GM19043 (cell line): ENCODE measurements around the gene PLEKHM3.
A peak's percentile ranks its signal among the peaks of the same experiment; 100 is the strongest.
"Not testable (repeated sequence)": the region's sequence is repeated elsewhere in the genome, so short reads cannot be mapped to it uniquely, and the experiment has no call there.

ENCODE experiments used
- ATAC-seq: cut with Tn5 transposase; IDR thresholded peaks from one replicate; pipeline ENCODE4 v1.9.1; 2021; ENCODE audit warnings: low read depth; ENCODE audit not compliant: unreplicated experiment

PLEKHM3 gene

DNA sequence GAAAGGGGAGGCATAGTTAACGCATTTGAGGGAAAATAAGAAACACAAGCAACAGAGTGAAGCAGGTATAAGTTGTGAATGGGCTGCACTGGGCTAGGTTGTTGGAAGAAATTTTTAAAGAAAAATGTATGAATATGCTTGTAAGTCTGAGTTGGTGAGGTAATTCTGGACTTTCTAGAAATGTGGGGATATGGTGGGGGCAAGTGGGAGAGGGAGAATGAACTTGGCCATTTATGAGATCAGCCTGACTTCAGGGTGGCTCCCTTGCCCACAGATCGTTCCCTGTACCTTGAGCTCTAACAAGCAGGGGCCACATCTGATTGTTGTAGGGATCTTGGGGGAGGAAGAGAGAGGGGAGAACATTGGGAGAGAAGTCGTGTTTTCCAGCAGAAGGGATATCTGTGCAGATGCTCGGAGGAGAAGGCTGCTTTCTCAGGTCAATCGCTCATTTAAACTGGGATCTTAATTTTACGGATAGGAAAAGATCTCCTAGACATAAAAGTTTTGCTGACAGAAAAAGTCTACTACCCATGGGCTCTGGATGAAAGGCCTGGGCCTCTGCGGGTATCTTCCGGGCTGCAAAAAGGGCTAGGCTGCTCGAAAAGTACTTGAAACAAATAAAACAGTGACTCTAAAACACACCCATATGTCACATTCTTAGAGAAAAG is 213.1 kb downstream of the PLEKHM3 start:
- ATAC-seq = no peak

DNA sequence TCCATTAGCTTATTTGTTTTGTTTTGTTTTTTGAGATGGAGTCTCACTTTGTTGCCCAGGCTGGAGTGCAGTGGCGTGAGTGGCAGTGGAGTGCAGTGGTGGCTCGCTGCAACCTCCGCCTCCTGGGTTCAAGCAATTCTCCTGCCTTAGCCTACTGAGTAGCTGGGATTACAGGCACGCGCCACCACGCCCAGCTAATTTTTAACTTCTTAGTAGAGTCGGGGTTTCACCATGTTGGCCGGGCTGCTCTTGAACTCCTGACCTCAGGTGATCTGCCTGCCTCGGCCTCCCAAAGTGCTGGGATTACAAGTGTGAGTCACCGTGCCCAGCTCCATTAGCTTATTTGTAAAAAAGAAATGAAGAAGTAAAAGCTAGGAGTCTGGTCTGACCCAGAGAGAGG is 213.7 kb downstream of the PLEKHM3 start:
- not testable (repeated sequence) for ATAC-seq

DNA sequence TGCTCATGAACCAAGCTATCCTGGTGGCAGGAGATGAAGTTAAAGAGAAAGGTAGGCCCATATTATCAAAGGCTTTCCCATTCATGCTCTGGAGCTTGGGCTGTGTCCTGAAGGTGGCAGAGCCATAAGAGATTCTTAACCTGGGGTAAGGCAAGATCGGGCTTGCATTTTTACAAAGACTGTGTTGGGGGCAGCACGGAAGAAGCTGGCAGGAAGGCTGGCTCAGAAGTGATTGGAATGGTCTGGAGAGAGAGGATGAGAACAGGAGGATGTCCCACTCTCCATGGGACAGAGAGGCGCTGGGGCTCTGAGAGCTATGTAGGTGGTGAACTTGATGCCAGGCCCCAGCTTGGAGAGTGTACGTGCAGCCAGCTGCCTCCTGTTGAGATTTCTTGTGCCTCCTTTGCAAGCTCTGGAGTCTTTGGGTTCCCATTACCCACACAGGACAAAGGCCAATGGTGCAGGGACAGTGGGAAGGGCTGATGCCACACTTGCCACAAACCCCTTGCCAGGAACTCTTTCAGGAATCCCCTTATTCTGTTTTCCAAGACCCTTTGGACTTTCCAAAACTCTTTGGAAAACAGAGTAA is 215.0 kb downstream of the PLEKHM3 start:
- ATAC-seq = no peak

DNA sequence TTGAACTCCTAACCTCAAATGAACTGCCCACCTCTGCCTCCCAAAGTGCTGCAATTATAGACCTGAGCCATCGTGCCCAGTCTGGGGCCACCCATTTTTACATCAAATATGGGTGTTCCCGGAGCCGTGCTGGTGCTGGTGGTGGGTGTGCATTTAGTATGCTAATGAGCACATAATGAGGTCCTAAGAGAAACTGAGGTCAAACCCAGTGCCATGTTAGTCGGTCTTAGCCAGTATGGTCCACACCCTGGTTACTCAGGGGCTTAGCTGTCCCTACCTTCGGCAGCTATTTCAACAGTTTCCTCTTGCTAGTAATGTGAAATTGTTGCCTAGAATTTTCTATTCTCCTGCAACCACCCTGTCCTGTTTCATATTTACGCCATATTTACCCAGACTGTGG is 217.2 kb downstream of the PLEKHM3 start:
- ATAC-seq = no peak

DNA sequence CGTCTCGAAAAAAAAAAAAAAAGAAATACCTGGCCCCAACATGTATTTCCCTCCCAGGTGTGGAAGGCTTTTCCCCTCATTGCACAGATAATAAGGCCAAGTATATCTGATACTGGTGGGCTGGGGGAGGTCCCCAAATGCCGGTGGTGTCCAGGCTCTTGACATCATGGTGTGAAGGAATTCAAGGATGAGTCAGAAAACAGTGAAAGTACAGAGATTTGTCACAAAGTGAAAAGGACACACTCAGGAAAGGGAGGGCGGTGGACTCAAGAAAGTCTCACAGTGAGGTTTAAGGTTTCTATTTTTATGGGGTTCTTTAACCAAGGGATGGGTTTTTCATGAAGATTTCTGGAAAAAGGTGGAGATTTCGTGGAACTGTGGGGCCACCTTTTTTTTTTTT is 217.8 kb downstream of the PLEKHM3 start:
- ATAC-seq = peak; percentile 56

DNA sequence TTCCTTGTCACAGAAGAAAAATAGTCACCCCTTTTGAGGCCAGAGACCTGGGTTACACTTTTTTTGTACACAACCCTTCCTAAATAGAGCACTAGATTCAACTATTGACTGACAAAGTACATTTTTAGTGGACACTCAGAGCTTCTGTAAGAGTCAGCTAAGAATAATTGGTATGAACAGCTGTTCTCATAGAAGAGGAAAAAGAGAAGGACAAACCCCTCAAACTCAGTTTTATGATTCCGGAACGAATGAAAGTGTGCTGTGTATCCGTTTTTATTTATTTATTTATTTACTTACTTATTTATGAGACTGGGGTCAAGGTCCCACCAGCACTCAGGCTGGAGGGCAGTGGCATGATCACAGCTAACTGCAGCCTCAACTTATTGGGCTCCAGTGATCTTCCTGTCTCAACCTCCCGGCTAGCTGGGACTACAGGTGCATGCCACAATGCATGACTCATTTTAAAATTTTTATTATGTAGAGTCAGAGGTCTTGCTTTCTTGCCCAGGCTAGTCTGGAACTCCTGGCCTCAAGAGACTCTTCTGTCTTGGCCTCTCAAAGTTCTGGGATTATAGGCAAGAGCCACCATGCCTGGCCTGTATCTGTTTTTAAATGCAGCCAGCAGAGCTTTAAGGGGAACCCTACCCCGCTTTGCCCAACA is 219.6 kb downstream of the PLEKHM3 start:
- ATAC-seq = no peak

DNA sequence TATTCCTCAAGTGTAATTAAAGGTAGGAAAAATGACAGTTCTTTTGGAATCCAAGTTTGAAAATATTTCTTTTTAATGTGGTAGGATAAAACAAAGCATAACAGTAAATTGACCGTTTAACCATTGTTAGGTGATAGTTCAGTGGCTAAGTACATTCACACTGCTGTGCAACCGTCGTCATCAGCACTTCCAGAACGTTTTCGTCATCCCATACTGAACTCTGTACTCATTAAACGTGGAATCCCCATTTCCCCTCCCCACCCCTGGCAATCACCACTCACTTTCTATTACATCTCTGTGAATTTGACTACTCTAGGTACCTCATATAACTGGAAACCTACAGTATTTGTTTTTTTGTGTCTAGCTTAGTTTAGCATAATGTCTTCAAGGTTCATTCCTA is 222.7 kb downstream of the PLEKHM3 start:
- ATAC-seq = no peak

DNA sequence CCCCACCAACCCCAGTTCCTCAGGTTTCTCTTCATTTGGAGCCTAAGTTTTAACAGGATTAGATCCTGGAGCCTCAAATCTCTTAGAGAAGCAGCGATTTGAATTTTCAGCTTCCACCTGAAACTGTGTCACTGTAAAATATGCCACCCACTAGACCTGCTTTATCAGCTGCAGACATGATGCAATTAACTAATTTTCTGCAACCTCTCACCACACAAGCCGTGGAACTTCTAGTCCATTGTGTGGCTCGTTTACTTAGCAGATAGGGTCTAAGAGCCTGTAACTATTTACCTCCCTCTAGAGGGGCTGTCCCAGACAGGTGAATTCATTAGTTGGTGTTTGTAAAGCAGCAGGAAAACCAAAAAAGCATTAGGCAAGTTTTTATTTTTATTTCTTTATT is 224.1 kb downstream of the PLEKHM3 start:
- ATAC-seq = no peak

DNA sequence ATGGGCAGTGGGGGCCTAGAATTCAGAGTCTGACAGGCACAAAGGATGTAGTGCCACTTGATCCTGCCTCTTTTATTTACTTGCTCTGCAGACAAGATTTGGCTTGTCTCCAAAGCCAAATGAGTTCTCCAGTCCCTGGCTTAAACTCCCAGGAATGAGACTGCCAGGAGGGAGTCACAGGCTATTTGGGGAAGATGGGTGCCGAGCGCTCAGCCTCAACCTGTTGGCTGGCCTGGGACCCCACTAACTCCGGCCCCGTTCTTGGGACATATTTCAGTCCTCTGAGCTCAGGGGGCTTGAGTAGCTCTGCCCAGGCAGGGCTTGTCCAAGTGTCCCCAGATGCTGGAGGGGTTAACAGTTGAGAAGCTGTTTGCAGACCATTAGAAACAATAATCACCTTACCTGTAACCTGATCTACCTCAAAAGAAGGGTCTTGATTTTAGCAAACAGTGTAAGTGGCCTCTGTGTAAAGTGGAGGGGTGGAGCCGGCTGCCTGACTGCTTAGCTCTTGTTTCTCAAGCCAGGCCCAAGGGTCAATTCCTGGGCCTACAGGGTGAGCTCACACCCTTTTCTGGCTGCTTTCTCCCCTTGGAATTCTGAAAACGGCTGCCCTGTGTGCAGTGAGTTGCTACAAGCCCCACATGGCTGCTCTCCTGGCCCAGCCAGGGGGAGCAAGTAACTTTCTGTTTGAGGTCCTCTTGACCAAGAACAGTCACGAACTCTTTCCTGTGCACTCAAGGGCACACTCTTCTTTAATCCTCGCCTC is 228.6 kb downstream of the PLEKHM3 start:
- ATAC-seq = no peak

DNA sequence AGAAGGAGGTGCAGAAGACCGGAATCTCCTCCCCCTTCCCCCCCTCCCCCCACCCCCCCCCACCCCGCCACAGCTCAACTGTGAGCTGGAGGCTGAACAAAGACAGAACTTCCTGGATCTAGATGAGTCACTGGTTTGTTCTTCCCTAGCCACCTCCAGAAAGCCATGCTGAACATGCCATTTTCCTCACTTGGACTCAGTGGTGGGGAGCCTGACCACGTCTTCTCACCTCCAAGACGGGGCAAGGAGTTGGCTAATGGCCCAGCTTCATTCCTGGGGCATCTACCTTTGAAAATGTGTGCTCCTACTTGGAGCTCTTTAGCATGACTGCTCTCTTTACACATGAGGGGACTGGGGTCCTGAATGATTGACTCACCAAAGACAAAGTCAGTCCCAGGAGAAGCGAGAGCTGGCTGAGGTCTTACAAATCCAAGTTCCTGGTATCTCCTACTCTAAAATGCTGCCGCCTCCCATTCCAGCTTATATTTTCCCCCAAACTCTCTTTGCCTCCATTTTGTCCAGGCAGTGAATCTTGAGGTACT is 233.0 kb downstream of the PLEKHM3 start:
- peak; percentile 81 for ATAC-seq

DNA sequence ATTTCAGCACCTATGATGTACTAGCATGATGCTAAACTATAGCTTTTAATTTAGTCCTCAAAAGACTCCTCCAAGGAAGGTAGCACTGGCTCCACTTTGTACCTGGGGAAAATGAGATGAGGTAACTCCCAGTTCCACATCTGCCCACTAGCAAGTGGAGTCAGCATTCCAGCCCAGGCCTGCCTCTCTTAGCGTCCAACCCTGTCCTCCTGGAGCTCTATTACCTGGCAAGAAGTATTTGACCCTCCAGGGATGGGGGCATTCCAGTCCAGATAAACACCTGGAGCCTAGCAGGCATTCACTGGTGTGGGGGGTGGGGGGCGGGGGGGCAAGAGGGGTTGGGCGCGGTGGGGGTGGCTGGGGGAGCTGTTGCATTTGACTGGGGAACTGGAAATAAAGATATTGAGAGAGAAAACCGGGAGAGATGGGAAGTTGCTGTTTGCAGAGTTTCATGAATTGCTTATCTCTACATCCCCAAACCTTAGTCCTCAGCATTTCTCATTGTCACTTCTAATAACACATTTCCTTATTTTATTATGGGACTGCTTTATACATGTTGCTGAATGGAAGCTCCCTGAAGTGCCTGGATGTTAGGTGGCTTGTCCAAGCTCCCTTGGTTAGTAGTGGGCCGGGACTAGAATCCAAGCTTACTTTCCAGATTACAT is 233.6 kb downstream of the PLEKHM3 start:
- no peak for ATAC-seq

DNA sequence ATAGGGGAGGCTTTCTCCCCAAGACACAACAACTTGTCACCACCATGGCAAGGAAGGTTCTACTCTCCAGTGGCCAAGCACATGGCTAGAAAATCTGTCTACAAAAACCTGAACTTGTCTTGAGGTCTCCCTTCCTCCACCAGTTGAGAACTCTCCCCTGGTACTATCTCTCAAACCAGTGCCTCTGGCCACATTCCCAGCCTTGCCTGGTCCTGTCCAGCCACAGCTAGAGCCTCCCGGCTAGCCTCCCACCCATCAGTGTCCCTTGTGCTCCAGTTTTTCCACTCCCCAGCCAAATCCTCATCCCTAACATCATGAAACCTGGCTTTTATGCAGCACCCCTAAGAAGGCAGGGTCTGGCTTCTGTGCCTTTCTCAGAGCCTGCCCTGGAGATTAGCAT is 234.4 kb downstream of the PLEKHM3 start:
- no peak for ATAC-seq

DNA sequence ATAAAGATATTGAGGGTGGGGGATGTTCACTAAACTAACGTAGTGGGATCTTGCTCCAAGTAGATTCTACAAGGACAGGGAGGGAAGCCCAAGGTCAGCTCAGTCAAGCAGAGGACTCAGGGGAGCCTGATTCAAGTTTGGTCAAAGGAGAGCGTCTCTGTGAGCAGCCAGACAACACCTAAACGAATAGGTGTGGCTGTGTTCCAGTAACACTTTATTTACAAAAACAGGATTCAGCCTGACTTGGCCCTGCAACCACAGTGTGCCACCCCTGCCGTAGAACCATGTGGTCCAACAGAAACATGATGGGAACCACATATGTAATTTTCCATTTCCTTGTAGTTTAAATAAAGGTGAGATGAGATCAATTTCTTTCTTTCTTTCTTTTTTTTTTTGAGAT is 237.5 kb downstream of the PLEKHM3 start:
- ATAC-seq = no peak

DNA sequence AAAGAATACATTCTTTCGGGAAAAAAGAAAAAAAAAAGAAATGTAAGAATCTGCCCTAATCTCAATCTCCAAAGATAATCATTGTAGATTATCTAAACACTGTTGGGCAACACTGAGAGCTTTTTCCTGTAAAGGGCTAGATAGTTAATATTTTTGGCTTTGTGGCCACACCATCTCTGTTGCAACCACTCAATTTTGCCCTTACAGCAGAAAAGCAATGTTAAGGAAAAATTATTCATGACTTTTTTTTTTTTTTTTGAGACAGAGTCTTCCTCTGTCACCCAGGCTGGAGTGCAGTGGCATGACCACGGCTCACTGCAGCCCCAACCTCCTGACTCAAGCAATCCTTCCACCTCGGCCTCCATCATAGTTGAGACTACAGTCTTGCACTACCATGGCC is 238.3 kb downstream of the PLEKHM3 start:
- no peak for ATAC-seq

DNA sequence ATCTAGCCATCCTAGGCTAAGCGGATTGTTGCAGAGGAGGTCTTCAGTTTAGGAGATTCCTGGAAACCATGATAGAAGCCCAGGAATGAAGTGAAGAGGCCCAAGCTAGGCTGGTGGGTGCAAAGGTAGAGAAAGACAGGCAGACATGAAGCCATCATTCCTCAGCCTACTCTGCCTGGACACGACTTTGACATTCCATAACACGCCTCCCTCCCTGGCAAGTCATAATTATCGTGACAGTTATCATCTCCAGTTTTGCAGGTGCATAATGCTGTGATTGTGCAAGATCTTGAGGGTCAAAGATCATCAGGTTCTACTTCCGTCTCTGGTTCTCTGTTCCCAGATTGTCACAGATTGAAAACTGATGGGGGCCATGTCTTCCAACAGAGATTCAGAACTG is 240.4 kb downstream of the PLEKHM3 start:
- no peak for ATAC-seq

DNA sequence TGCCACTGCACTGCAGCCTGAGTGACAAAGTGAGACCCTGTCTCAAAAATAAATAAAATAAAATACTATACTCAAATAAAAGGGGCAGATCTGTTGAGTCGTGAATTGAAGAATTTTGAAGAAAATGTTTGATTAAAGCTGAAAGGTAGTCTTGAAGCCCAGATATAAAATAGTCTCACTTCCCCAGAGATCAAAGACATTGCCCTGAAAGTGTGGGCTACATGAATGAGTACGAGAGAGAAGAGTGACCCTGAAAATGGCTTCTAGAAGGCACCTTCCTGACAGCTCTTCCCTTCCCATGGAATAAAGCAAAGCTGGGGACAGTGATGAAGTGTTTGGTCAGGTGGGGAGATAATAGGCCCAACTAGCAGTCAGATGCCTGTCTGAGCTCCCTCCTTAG is 241.8 kb downstream of the PLEKHM3 start:
- ATAC-seq = no peak

DNA sequence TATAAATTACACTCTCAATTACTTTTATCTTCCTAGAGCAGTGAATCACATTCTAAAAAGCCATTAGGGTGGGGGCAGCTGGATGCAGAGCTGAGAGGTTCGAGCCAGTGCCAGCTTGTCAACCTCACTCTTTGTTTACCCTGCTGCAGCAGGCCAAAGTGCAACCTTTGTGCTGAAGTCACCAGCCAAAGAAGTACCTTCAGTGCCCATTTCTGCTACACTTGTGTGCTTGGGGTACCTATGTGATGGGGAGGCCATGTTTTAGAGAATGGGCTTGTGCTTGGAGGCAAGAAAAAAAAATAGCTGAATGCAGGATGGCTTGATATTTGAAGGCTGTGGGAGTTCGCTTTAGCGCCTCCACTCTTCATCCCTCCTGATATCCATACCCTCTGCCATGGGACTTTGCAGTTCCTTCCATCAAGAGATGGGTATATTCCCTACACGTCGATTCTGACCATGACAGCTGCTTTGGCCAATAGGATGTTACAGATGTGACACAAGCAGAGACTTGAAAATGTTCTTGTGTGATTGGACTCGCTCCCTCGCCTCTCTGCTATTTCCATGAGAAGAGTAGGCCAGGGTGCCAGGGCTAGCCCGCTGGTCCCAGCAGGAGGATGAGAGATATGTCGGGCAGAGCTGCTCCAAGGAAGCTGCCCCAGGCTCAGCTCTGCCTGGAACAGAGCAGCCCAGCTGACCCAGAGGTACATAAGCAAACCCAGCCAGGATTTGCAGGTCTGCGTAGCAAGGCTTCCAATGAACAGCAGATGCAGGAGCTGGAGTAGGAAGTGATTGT is 242.9 kb downstream of the PLEKHM3 start:
- ATAC-seq = no peak

DNA sequence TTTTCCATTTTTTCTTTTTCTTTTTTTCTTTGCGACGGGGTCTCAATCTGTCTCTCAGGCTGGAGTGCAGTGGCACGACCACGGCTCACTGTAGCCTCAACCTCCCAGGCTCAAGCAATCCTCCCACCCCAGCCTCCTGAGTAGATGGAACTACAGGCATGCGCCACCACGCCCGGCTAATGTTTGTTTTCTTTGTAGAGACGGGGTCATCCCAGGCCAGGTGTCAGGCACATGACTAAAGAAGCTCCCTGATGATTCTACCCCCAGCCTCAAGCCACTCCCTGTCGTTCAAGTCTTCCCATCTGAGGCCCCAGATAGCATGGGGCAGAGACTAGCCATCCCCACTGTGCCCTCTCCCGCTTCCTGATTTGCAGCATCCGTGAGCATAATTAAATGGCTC is 245.8 kb downstream of the PLEKHM3 start:
- ATAC-seq = no peak

DNA sequence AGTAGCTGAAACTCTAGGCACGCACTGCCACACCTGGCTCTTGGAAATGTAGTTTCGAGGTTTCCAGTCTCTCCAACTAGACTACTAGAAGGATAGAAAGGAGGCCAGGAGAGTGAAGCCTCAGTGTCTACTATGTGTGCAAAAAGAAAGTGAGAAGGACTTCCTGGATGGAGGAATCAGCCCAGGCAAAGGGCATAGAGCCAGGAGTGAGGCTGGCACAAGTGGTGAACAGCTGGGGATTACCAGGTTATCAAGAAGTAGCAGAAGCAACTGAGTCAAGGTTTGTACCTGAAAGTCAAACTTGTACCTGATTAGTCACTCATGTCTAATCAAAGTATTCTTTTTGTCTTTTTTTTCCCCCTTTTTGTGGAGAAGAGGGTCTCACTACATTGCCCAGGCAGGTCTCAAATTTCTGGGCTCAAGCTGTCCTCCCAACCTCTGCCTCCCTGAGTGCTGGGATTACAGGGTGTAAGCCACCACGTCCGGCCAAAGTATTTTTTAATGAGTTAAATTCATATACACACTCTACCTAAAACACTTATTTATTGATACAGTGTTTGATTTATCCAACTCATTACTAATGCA is 246.9 kb downstream of the PLEKHM3 start:
- ATAC-seq = no peak

DNA sequence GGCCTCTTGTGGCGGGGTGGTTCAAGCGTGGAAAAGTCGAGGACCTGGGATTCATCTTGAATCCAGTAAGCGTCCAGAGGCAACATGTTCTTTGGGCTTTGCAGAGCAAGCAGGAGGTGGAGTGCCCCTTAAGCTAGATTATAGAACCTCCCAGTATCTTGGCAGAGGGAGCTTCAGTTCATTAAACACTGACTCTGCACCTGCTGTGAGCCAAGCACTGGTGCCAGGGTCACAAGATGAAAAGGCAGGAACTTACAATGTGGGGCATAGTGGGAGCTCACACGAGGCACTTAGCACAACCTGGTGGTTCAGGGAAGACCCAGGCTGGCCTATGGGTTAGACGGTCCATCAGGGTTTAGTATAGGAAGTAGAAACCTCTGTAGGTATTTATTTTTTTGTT is 248.2 kb downstream of the PLEKHM3 start:
- ATAC-seq = no peak
